Stimulated activated CD8-positive, alpha-beta memory T cell treated with anti-CD3 and anti-CD28 coated beads, Interleukin-4, amount 100 ng/mL, for 1 hour (primary cell): ENCODE measurements around the gene SPATA31A5.
"Not testable (repeated sequence)": the region's sequence is repeated elsewhere in the genome, so short reads cannot be mapped to it uniquely, and the experiment has no call there.

Source experiments
- DNase-seq, 2 donors: peaks; one replicate each; pipeline ENCODE4 v3.0.0-alpha.2; 2020; ENCODE audit warnings: low read depth in 2 of 2, low spot score in 1 of 2

Gene SPATA31A5

DNA sequence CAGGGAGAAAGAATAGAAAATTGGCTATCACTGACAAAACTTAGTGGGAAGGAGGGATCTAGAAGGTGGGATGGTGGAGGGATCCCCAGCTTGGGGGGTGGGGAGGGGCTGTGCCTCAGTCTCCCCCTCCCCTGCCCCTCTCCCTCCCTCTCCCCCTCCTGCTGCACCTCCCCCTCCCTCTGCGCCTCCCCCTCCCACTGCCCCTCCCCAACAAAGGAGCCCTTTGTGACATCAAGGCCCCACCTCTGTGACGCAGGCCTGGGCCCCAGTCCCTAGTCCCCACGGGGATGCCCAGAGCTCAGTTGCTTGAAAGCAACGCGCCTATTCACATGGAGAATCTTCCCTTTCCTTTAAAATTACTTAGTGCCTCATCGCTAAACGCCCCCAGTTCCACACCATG lies at the start of gene SPATA31A5:
Gene SPATA31A5, plus strand, starts transcription at position 301 of the 400 bp plus-strand sequence. Its CDS starts 29 bp downstream, at position 330.
- not testable (repeated sequence) for DNase-seq

DNA sequence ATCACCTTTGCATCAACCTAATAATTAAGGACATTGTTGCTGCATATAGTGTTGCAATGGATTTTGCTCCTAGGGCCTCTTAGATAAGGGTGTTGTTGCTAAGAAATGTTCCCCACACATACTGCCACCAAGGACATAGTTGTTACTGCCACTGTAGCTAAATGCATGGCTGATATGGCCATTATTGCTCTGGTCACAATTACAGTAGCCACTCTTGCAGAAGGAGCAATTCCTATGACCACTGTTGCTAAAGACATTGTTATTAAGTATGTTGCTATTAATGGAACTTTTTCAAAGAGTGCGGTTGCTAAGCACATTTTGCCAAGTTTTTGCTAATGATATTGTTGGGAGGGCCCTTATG lies 48.8 kb downstream of the SPATA31A5 start:
- not testable (repeated sequence) for DNase-seq

- not testable (repeated sequence) for DNase-seq
Observed at GRCh38 chr9:60966382-60966781, 52.2 kb downstream of the SPATA31A5 start.
